Measurements from ENCODE around the gene MED12L.

- no peak for TF ChIP-seq CTCF (IDR thresholded peaks at IDR 0.05; ENCODE audit: poor library complexity)
- no peak for TF ChIP-seq EZH2phosphoT487 (IDR thresholded peaks at IDR 0.05; ENCODE audit: low read depth, severe bottlenecking, unreplicated experiment)
- no peak for TF ChIP-seq EZH2 (IDR thresholded peaks at IDR 0.05; ENCODE audit: borderline replicate concordance)
Measured at GRCh38 chr3:151425627-151426340, 340.3 kb downstream of the MED12L start.
